Stimulated activated CD4-positive, alpha-beta T cell treated with anti-CD3 and anti-CD28 coated beads, TNF-alpha, amount 100 ng/mL, for 48 hours (primary cell): ENCODE data around the gene PPARD.
"Not testable (repeated sequence)": the region's sequence is repeated elsewhere in the genome, so short reads cannot be mapped to it uniquely, and the experiment has no call there.

Experiments used
- DNase-seq, 3 donors: peaks; one replicate each; pipeline ENCODE4 v3.0.0-alpha.2; 2020; ENCODE audit warnings: low read depth in 3 of 3

Gene PPARD

GRCh38 chr6:35342258-35343091, at the start of gene PPARD:
PPARD (plus strand) TSS chr6:35342558; CDS start chr6:35411088, 68,530 bp downstream.
- DNase-seq = peak; percentile 95 to 97 (median 97)

GRCh38 chr6:35293681-35294080, 48.7 kb upstream of the PPARD start:
- DNase-seq = no peak

- no peak for DNase-seq
Measured at GRCh38 chr6:35294308-35294945, 47.9 kb upstream of the PPARD start.

- DNase-seq = no peak
Measured at GRCh38 chr6:35295036-35295435, 47.3 kb upstream of the PPARD start.

GRCh38 chr6:35295521-35296315, 46.6 kb upstream of the PPARD start:
- DNase-seq = no peak

GRCh38 chr6:35296931-35297600, 45.3 kb upstream of the PPARD start:
- DNase-seq = no peak

GRCh38 chr6:35297601-35298481, 44.5 kb upstream of the PPARD start, which contains the start of gene DEF6:
DEF6 (plus strand) TSS chr6:35297818; CDS start chr6:35297857, 39 bp downstream.
- DNase-seq = peak; percentile 79 to 80 (median 80)

GRCh38 chr6:35298625-35299140, 43.7 kb upstream of the PPARD start:
- no peak for DNase-seq

GRCh38 chr6:35299674-35300073, 42.7 kb upstream of the PPARD start:
- DNase-seq = no peak

GRCh38 chr6:35300848-35301247, 41.5 kb upstream of the PPARD start:
- no peak for DNase-seq

- DNase-seq = peak; percentile 79 to 87 (median 83)
Measured at GRCh38 chr6:35302604-35303241, 39.6 kb upstream of the PPARD start.

- no peak for DNase-seq
Measured at GRCh38 chr6:35304299-35304698, 38.1 kb upstream of the PPARD start.

- DNase-seq = no peak
Measured at GRCh38 chr6:35305117-35305516, 37.2 kb upstream of the PPARD start.

GRCh38 chr6:35307138-35307537, 35.2 kb upstream of the PPARD start:
- not testable (repeated sequence) for DNase-seq

GRCh38 chr6:35308543-35308942, 33.8 kb upstream of the PPARD start:
- not testable (repeated sequence) for DNase-seq

- DNase-seq = no peak
Measured at GRCh38 chr6:35309611-35310264, 32.6 kb upstream of the PPARD start.

- no peak for DNase-seq
Measured at GRCh38 chr6:35310265-35310831, 32.0 kb upstream of the PPARD start.

GRCh38 chr6:35311390-35312075, 30.8 kb upstream of the PPARD start:
- DNase-seq = no peak
